Liver (tissue), 3 donors: ENCODE data around the gene RGCC.
A peak's percentile ranks its signal among the peaks of the same experiment; 100 is the strongest.

Experiments
- CTCF ChIP-seq: fragments of 150-350 bp; IDR thresholded peaks from 2 replicates; pipeline ENCODE4 v1.5.1; 2017; ENCODE audit warnings: improper control_type of control experiment, low read depth, low read length; ENCODE audit not compliant: missing input control
- MAX ChIP-seq: IDR thresholded peaks from 2 replicates; pipeline ENCODE4 v1.6.1; 2016; ENCODE audit warnings: antibody characterized with exemption
- RAD21 ChIP-seq, 2 donors: IDR thresholded peaks; 2 replicates each; pipeline ENCODE4 v1.6.1; 2016; ENCODE audit warnings: antibody characterized with exemption in 2 of 2, mild to moderate bottlenecking in 2 of 2
- REST ChIP-seq: IDR thresholded peaks from 2 replicates; pipeline ENCODE4 v1.6.1; 2016; ENCODE audit warnings: antibody characterized with exemption, mild to moderate bottlenecking
- YY1 ChIP-seq: IDR thresholded peaks from 2 replicates; pipeline ENCODE4 v1.6.1; 2016; ENCODE audit warnings: antibody characterized with exemption, mild to moderate bottlenecking
- donor health status: healthy.
- donor health status: healthy.

- TF ChIP-seq CTCF (no peak), RAD21 (IDR thresholded peaks at IDR 0.05) (peak; percentile 48 to 56), MAX (no peak), YY1 (no peak), REST (no peak)
These were observed 45.8 kb upstream of the RGCC start for GRCh38 chr13:41411522-41411921.
